ENCODE measurements around the gene GBE1.

The GBE1 gene

GRCh38 chr3:81476692-81477091, 284.8 kb downstream of the GBE1 start:
- H3K79me2 ChIP-seq, result no peaks in the 10 kb centered on the region
- no peak overlapping the region for H3K4me2 ChIP-seq (ENCODE audit: low read length)
- H3K9ac ChIP-seq, result no peak overlapping the region
- H2AFZ ChIP-seq, result no peak overlapping the region
- H3K9me3 ChIP-seq (ENCODE audit: control insufficient read depth, low read length), result no peaks in the 10 kb centered on the region
- TF ChIP-seq CTCF (IDR thresholded peaks at IDR 0.05), result no peak
- H3K27me3 ChIP-seq (ENCODE audit: control insufficient read depth, insufficient read depth, low read length), result no peaks in the 10 kb centered on the region
- no peaks in the 10 kb centered on the region for H3K4me1 ChIP-seq
- H3K27ac ChIP-seq, result no peak overlapping the region
- no peak overlapping the region for H3K4me3 ChIP-seq (ENCODE audit: low read depth, low read length)
- H3K36me3 ChIP-seq (ENCODE audit: control insufficient read depth, insufficient read depth, low read length), result no peaks in the 10 kb centered on the region

GRCh38 chr3:81472600-81473362, 288.7 kb downstream of the GBE1 start:
- no peak overlapping the region for H2AFZ ChIP-seq
- no peak for TF ChIP-seq CTCF (IDR thresholded peaks at IDR 0.05)
- H3K27ac ChIP-seq, result no peak overlapping the region
- H3K9ac ChIP-seq, result no peak overlapping the region
- no peaks in the 10 kb centered on the region for H3K9me3 ChIP-seq (ENCODE audit: control insufficient read depth, low read length)
- no peaks in the 10 kb centered on the region for H3K4me1 ChIP-seq
- no peak overlapping the region for H3K4me3 ChIP-seq (ENCODE audit: low read depth, low read length)
- no peaks in the 10 kb centered on the region for H3K36me3 ChIP-seq (ENCODE audit: control insufficient read depth, insufficient read depth, low read length)
- no peaks in the 10 kb centered on the region for H3K27me3 ChIP-seq (ENCODE audit: control insufficient read depth, insufficient read depth, low read length)
- no peak overlapping the region for H3K4me2 ChIP-seq (ENCODE audit: low read length)
- no peaks in the 10 kb centered on the region for H3K79me2 ChIP-seq

- no peak overlapping the region for H2AFZ ChIP-seq
- no peaks in the 10 kb centered on the region for H3K4me1 ChIP-seq
- H3K9me3 ChIP-seq (ENCODE audit: control insufficient read depth, low read length), result no peaks in the 10 kb centered on the region
- no peak for TF ChIP-seq CTCF (IDR thresholded peaks at IDR 0.05)
- H3K4me2 ChIP-seq (ENCODE audit: low read length), result no peak overlapping the region
- no peaks in the 10 kb centered on the region for H3K36me3 ChIP-seq (ENCODE audit: control insufficient read depth, insufficient read depth, low read length)
- no peak overlapping the region for H3K9ac ChIP-seq
- no peak overlapping the region for H3K27ac ChIP-seq
- no peaks in the 10 kb centered on the region for H3K79me2 ChIP-seq
- H3K27me3 ChIP-seq (ENCODE audit: control insufficient read depth, insufficient read depth, low read length), result no peaks in the 10 kb centered on the region
- no peak overlapping the region for H3K4me3 ChIP-seq (ENCODE audit: low read depth, low read length)
Observed at GRCh38 chr3:81470524-81471278, 290.7 kb downstream of the GBE1 start.

GRCh38 chr3:81468391-81468790, 293.1 kb downstream of the GBE1 start:
- Histone ChIP-seq H3K36me3 (ENCODE audit: control insufficient read depth, insufficient read depth, low read length) (no peaks in the 10 kb centered on the region), H3K27me3 (ENCODE audit: control insufficient read depth, insufficient read depth, low read length) (no peaks in the 10 kb centered on the region), H3K4me2 (ENCODE audit: low read length) (no peak overlapping the region), H3K9ac (no peak overlapping the region), H2AFZ (no peak overlapping the region), H3K27ac (no peak overlapping the region), H3K4me3 (ENCODE audit: low read depth, low read length) (no peak overlapping the region), H3K79me2 (no peaks in the 10 kb centered on the region), H3K4me1 (no peaks in the 10 kb centered on the region), H3K9me3 (ENCODE audit: control insufficient read depth, low read length) (no peaks in the 10 kb centered on the region)
- no peak for TF ChIP-seq CTCF (IDR thresholded peaks at IDR 0.05)

Data from parathyroid adenoma (tissue), 2 donors.